ENCODE measurements around the gene GALR1. TPM values are rescaled to one million over a fixed set of nuclear protein-coding genes. Genes with fewer than 3 reads are reported as not detected.

Gene GALR1
- total and polyA plus RNA-seq, 2 experiments from 2014 or later = 0.32 to 1.1 TPM

DNA sequence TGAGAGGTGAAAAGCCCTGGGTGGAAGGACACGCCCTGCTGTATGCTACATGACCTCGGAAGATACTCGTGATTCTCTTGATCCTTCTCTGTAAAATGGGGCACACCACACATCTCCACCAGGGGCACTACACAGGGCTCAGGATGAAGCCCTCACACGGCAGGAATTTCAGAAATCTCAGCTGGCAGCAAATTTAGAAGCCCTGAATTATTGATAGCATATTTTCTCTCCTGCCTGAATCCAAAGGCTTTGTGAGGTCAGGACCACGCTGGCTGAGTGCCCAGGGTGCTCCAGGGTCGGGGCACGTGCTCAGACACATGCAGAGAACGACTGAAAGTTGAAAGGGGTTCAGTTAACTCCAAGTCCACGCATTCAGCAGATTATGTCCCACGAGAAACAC, 42.1 kb upstream of the GALR1 start:
- Histone ChIP-seq H3K4me1 (ENCODE audit: insufficient read depth) (no peaks in the 10 kb centered on the region), H3K27ac (ENCODE audit: low read depth) (no peak overlapping the region), H2AFZ (peak overlapping the region; percentile 48; the same call in 1 of the 2 replicates), H3K36me3 (ENCODE audit: insufficient read depth) (no peaks in the 10 kb centered on the region), H3F3A (replicated peaks; ENCODE audit: low read depth) (no peaks in the 10 kb centered on the region), H3K4me2 (no peak overlapping the region), H3K79me2 (replicated peaks; ENCODE audit: insufficient read depth) (no peaks in the 10 kb centered on the region), H3K27me3 (ENCODE audit: insufficient read depth) (no peaks in the 10 kb centered on the region), H4K20me1 (replicated peaks; ENCODE audit: insufficient read depth) (no peaks in the 10 kb centered on the region), H3K9me2 (ENCODE audit: insufficient read depth) (no peaks in the 10 kb centered on the region), H3K4me3 (no peak overlapping the region)
- ATAC-seq (peak; percentile 84), DNase-seq (ENCODE audit: low spot score) (peak; percentile 73)
- Mint-ChIP-seq H3K4me3 (no peak overlapping the region), H3K4me1 (peaks cover 8% of the 10 kb centered on the region; the same call in 2 of the 3 replicates), H3K27me3 (ENCODE audit: insufficient read depth, low read depth, poor library complexity) (peaks cover 2% of the 10 kb centered on the region), H3K27ac (no peak overlapping the region), H3K9me3 (no peaks in the 10 kb centered on the region; the same call in 2 of the 3 replicates), H3K36me3 (ENCODE audit: low read depth) (no peaks in the 10 kb centered on the region; the same call in 2 of the 3 replicates)
- TF ChIP-seq, protein P1, sequence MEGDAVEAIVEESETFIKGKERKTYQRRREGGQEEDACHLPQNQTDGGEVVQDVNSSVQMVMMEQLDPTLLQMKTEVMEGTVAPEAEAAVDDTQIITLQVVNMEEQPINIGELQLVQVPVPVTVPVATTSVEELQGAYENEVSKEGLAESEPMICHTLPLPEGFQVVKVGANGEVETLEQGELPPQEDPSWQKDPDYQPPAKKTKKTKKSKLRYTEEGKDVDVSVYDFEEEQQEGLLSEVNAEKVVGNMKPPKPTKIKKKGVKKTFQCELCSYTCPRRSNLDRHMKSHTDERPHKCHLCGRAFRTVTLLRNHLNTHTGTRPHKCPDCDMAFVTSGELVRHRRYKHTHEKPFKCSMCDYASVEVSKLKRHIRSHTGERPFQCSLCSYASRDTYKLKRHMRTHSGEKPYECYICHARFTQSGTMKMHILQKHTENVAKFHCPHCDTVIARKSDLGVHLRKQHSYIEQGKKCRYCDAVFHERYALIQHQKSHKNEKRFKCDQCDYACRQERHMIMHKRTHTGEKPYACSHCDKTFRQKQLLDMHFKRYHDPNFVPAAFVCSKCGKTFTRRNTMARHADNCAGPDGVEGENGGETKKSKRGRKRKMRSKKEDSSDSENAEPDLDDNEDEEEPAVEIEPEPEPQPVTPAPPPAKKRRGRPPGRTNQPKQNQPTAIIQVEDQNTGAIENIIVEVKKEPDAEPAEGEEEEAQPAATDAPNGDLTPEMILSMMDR (conservative IDR thresholded peaks at IDR 0.05; ENCODE audit: low read depth in 2 of 2) = peak; percentile 57 to 69
- TF ChIP-seq CREB1 (CRISPR knock-in tag; IDR thresholded peaks at IDR 0.05; ENCODE audit: low read depth) = no peak

DNA sequence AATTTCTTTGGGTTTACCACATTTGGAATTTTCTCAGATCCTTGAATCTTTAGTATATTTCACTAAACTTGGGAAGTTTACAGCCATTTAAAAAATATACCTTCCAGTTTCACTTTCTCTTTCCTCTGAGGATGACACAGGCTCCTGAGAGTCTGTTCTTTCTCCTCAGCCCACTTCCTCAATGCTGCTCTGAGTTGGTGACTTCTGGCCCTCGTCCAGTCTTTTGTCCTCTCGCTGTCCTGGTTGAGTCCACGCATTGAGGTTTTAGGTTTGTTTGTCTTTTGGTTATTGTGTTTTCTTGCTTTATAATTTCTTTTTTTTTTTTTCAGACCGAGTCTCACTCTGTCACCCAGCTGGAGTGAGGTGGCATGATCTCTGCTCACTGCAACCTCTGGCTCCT, 40.7 kb upstream of the GALR1 start:
- Mint-ChIP-seq H3K27me3 (ENCODE audit: insufficient read depth, low read depth, poor library complexity) (peaks cover 1% of the 10 kb centered on the region), H3K36me3 (ENCODE audit: low read depth) (no peaks in the 10 kb centered on the region; the same call in 2 of the 3 replicates), H3K9me3 (no peaks in the 10 kb centered on the region; the same call in 2 of the 3 replicates), H3K4me1 (peaks cover 8% of the 10 kb centered on the region; the same call in 2 of the 3 replicates), H3K27ac (no peak overlapping the region), H3K4me3 (no peak overlapping the region)
- H2AFZ ChIP-seq = no peak overlapping the region
- H3K4me2 ChIP-seq = no peak overlapping the region
- no peaks in the 10 kb centered on the region for H3F3A ChIP-seq (replicated peaks; ENCODE audit: low read depth)
- no peak overlapping the region for H3K27ac ChIP-seq (ENCODE audit: low read depth)
- H3K4me3 ChIP-seq = no peak overlapping the region
- DNase-seq (ENCODE audit: low spot score) (no peak), ATAC-seq (no peak)
- no peaks in the 10 kb centered on the region for H4K20me1 ChIP-seq (replicated peaks; ENCODE audit: insufficient read depth)
- H3K9me2 ChIP-seq (ENCODE audit: insufficient read depth) = no peaks in the 10 kb centered on the region
- H3K27me3 ChIP-seq (ENCODE audit: insufficient read depth) = no peaks in the 10 kb centered on the region
- no peaks in the 10 kb centered on the region for H3K36me3 ChIP-seq (ENCODE audit: insufficient read depth)
- no peaks in the 10 kb centered on the region for H3K79me2 ChIP-seq (replicated peaks; ENCODE audit: insufficient read depth)
- no peaks in the 10 kb centered on the region for H3K4me1 ChIP-seq (ENCODE audit: insufficient read depth)
- no peak for TF ChIP-seq ZNF114 (CRISPR knock-in tag; IDR thresholded peaks at IDR 0.05)
- TF ChIP-seq NANOG (IDR thresholded peaks at IDR 0.05; ENCODE audit: borderline replicate concordance) = no peak
- no peak for TF ChIP-seq POLR2AphosphoS5 (IDR thresholded peaks at IDR 0.05; ENCODE audit: low read depth)
- TF ChIP-seq, protein P2, sequence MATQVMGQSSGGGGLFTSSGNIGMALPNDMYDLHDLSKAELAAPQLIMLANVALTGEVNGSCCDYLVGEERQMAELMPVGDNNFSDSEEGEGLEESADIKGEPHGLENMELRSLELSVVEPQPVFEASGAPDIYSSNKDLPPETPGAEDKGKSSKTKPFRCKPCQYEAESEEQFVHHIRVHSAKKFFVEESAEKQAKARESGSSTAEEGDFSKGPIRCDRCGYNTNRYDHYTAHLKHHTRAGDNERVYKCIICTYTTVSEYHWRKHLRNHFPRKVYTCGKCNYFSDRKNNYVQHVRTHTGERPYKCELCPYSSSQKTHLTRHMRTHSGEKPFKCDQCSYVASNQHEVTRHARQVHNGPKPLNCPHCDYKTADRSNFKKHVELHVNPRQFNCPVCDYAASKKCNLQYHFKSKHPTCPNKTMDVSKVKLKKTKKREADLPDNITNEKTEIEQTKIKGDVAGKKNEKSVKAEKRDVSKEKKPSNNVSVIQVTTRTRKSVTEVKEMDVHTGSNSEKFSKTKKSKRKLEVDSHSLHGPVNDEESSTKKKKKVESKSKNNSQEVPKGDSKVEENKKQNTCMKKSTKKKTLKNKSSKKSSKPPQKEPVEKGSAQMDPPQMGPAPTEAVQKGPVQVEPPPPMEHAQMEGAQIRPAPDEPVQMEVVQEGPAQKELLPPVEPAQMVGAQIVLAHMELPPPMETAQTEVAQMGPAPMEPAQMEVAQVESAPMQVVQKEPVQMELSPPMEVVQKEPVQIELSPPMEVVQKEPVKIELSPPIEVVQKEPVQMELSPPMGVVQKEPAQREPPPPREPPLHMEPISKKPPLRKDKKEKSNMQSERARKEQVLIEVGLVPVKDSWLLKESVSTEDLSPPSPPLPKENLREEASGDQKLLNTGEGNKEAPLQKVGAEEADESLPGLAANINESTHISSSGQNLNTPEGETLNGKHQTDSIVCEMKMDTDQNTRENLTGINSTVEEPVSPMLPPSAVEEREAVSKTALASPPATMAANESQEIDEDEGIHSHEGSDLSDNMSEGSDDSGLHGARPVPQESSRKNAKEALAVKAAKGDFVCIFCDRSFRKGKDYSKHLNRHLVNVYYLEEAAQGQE (IDR thresholded peaks at IDR 0.05; ENCODE audit: unreplicated experiment) = no peak
- TF ChIP-seq, protein P1 (conservative IDR thresholded peaks at IDR 0.05; ENCODE audit: low read depth in 2 of 2) = no peak
- TF ChIP-seq JUNB (IDR thresholded peaks at IDR 0.05; ENCODE audit: unreplicated experiment) = no peak
- no peak for TF ChIP-seq STAT1 (IDR thresholded peaks at IDR 0.05; ENCODE audit: unreplicated experiment)

Measured in GM23338 (cell line).